ENCODE data around the gene PKD1L1. TPM values are rescaled to one million over a fixed set of nuclear protein-coding genes. Genes with fewer than 3 reads are reported as not detected.
A peak's percentile ranks its signal among the peaks of the same experiment; 100 is the strongest.

PKD1L1 gene
- total RNA-seq, 4 donors from 2014 or later = 0.07 to 1.7 (median 0.98) TPM

- H3K4me3 ChIP-seq = peak within 1 kb of the TSS; percentile 68 to 90 (median 74)
- intact Hi-C loops (cut with DNase I; ENCODE audit: low total_unique reads) = loop anchor here (1.0 kb wide), 1 partner anchor 109 kb away; no protein-coding TSS in a partner anchor
- H3K9me3 ChIP-seq = no peaks in the 10 kb centered on the region
- peak within 1 kb of the TSS; percentile 78 to 82 (median 82) for H3K27ac ChIP-seq
- peak; percentile 79 to 88 for DNase-seq
- H3K27me3 ChIP-seq = no peaks in the 10 kb centered on the region
- H3K36me3 ChIP-seq = peaks cover 0 to 41% of the 10 kb centered on the region in 2 donors
- peak; percentile 60 to 61 for TF ChIP-seq POLR2A (IDR thresholded peaks at IDR 0.05)
- TF ChIP-seq, protein P1, sequence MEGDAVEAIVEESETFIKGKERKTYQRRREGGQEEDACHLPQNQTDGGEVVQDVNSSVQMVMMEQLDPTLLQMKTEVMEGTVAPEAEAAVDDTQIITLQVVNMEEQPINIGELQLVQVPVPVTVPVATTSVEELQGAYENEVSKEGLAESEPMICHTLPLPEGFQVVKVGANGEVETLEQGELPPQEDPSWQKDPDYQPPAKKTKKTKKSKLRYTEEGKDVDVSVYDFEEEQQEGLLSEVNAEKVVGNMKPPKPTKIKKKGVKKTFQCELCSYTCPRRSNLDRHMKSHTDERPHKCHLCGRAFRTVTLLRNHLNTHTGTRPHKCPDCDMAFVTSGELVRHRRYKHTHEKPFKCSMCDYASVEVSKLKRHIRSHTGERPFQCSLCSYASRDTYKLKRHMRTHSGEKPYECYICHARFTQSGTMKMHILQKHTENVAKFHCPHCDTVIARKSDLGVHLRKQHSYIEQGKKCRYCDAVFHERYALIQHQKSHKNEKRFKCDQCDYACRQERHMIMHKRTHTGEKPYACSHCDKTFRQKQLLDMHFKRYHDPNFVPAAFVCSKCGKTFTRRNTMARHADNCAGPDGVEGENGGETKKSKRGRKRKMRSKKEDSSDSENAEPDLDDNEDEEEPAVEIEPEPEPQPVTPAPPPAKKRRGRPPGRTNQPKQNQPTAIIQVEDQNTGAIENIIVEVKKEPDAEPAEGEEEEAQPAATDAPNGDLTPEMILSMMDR (IDR thresholded peaks at IDR 0.05 in 4 of 5, conservative IDR thresholded peaks at IDR 0.05 in 1 of 5) = no peak
- ATAC-seq = peak; percentile 90 to 96
- in situ Hi-C loops (cut with MboI; ENCODE audit: low sequenced_read_pairs in 4 of 4) = loop anchor here in 1 of 4 donors (10.0 kb wide), 1 partner anchor 116 kb away; no protein-coding TSS in a partner anchor
- peaks cover 8 to 9% of the 10 kb centered on the region in 2 donors for H3K4me1 ChIP-seq
Measured at GRCh38 chr7:47979145-47979831, 31.0 kb upstream of the PKD1L1 start, which contains the start of gene HUS1. HUS1 (minus strand) TSS chr7:47979615; CDS start chr7:47979519, 96 bp downstream.

DNA sequence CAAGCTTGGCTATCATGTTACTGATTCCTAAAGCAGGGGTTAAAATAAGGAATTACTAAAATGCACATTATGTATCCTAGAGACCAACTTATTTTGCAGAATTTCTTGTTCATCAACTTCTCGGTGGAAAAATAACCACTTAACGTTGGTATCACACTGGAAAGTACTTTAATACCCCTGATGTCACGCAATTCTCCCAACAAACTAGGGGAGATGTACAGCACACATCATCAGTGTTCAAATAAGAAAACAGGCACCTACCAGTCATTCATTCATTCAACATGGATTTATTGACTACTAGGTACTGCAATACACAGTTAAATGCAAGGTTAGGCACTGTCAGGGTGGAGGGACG lies 30.5 kb upstream of the PKD1L1 start:
- peak overlapping the region; percentile 68 to 90 (median 74) for H3K4me3 ChIP-seq
- in situ Hi-C loops (cut with MboI; ENCODE audit: low sequenced_read_pairs in 4 of 4) = loop anchor here in 1 of 4 donors (10.0 kb wide), 1 partner anchor 116 kb away; no protein-coding TSS in a partner anchor
- no peaks in the 10 kb centered on the region for H3K9me3 ChIP-seq
- DNase-seq (no peak), ATAC-seq (no peak)
- H3K27ac ChIP-seq = peak overlapping the region; percentile 78 to 82 (median 82)
- H3K36me3 ChIP-seq = peaks cover 0 to 47% of the 10 kb centered on the region in 2 donors
- intact Hi-C loops (cut with DNase I; ENCODE audit: low total_unique reads) = loop anchor here (1.0 kb wide), 1 partner anchor 110 kb away; no protein-coding TSS in a partner anchor
- H3K4me1 ChIP-seq = peaks cover 8 to 9% of the 10 kb centered on the region in 2 donors
- no peak for TF ChIP-seq POLR2A (IDR thresholded peaks at IDR 0.05)
- TF ChIP-seq, protein P1 (IDR thresholded peaks at IDR 0.05 in 4 of 5, conservative IDR thresholded peaks at IDR 0.05 in 1 of 5) = no peak
- no peaks in the 10 kb centered on the region for H3K27me3 ChIP-seq

DNA sequence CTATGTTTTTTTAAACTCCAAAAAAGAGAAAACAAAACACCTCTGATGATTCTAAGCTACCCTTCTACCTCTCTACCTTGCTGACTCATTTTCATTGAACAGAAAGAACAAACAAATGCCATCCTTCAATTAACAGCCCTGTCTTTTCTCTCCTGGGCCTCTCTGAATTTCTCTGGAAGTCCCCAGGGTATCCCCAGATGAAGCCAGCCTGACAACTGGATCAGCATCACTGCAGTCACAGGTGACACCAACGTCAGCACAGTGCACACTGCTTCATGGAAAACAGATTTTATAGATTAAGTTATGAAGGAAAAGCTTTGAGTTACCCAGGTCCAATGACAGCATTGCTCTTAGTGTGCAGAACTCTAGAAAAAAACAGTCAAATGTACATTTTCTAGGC lies 25.5 kb upstream of the PKD1L1 start:
- in situ Hi-C loops (cut with MboI; ENCODE audit: low sequenced_read_pairs in 4 of 4) (loop anchor here in 1 of 4 donors (10.0 kb wide), 1 partner anchor 121 kb away; no protein-coding TSS in a partner anchor), intact Hi-C loops (cut with DNase I; ENCODE audit: low total_unique reads) (no loop called here)
- Histone ChIP-seq H3K27ac (no peak overlapping the region), H3K4me1 (peaks cover 7 to 13% of the 10 kb centered on the region in 2 donors), H3K36me3 (peaks cover 0 to 75% of the 10 kb centered on the region in 2 donors), H3K9me3 (no peaks in the 10 kb centered on the region), H3K4me3 (no peak overlapping the region), H3K27me3 (no peaks in the 10 kb centered on the region)
- DNase-seq = no peak
- no peak for TF ChIP-seq POLR2A (IDR thresholded peaks at IDR 0.05)
- TF ChIP-seq, protein P1 (IDR thresholded peaks at IDR 0.05 in 4 of 5, conservative IDR thresholded peaks at IDR 0.05 in 1 of 5) = no peak
- no peak for ATAC-seq

GRCh38 chr7:47970761-47971160 lies 22.5 kb upstream of the PKD1L1 start:
- TF ChIP-seq POLR2A (IDR thresholded peaks at IDR 0.05) = no peak
- TF ChIP-seq, protein P1 (IDR thresholded peaks at IDR 0.05 in 4 of 5, conservative IDR thresholded peaks at IDR 0.05 in 1 of 5) = no peak
- Histone ChIP-seq H3K27ac (peak overlapping the region in 3 of 4 donors; percentile 33 to 63 (median 51)), H3K36me3 (peaks cover 0 to 74% of the 10 kb centered on the region in 2 donors), H3K9me3 (no peaks in the 10 kb centered on the region), H3K4me1 (peaks cover 0 to 4% of the 10 kb centered on the region in 2 donors), H3K4me3 (no peak overlapping the region), H3K27me3 (no peaks in the 10 kb centered on the region)
- in situ Hi-C loops (cut with MboI; ENCODE audit: low sequenced_read_pairs in 4 of 4) = loop anchor here in 1 of 4 donors (10.0 kb wide), 1 partner anchor 124 kb away; no protein-coding TSS in a partner anchor
- intact Hi-C loops (cut with DNase I; ENCODE audit: low total_unique reads) = no loop called here
- no peak for ATAC-seq
- no peak for DNase-seq
